Measurements from ENCODE around the gene DLGAP1. TPM values are rescaled to one million over a fixed set of nuclear protein-coding genes. Genes with fewer than 3 reads are reported as not detected.

The DLGAP1 gene
- total RNA-seq, 1 donor from 2014 or later: 105 TPM

DNA sequence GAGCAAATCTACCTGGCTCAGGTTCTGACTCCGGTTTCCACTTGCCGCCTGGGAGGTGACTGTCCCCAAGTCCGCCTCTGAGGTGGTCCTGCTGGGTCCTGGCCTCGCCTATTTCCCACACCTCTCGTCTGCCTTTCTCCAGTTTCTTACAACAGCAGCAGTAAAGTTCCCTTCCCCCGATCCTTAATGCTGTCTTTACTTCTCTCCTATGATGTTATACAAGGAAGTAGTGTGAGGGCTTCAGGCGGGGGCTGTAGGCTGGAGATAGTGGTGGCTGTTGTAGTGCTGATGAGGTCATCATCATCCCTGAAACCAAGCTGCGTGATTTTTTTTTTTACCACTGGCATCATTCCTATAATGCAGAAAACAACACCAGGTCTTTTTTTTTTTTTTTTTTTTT lies 986.3 kb downstream of the DLGAP1 start:
- DNase-seq (ENCODE audit: low spot score): no peak

GRCh38 chr18:3468066-3468705 lies 986.9 kb downstream of the DLGAP1 start:
- no peak for DNase-seq (ENCODE audit: low spot score)

DNA sequence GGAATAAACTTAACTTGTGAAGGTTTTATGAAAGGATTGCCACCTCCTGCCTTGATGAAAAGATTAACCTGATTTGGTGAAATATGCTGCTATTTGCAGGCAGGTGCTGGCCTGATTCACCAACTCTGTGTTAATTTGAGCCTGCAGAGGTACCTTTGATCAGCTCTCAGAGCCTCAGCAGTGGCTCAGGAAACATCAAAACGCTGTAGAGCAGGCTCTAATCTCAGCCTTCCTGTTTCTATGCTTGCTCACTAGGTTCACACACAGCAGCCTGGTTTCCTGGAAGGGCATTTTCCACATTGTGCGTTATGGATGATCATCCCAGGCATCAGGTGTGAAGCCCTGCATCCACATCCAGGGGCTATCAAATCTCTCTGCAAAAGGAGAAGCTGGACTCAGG lies 988.2 kb downstream of the DLGAP1 start:
- DNase-seq (ENCODE audit: low spot score): no peak

GRCh38 chr18:3466045-3466444 lies 989.1 kb downstream of the DLGAP1 start:
- DNase-seq (ENCODE audit: low spot score): no peak

GRCh38 chr18:3463051-3463450 lies 992.1 kb downstream of the DLGAP1 start:
- no peak for DNase-seq (ENCODE audit: low spot score)

GRCh38 chr18:3461704-3462103 lies 993.4 kb downstream of the DLGAP1 start:
- DNase-seq (ENCODE audit: low spot score): no peak

- no peak for DNase-seq (ENCODE audit: low spot score)
Measured at GRCh38 chr18:3460823-3461398, 994.2 kb downstream of the DLGAP1 start.

GRCh38 chr18:3458952-3459853 lies 995.9 kb downstream of the DLGAP1 start:
- no peak for DNase-seq (ENCODE audit: low spot score)

GRCh38 chr18:3458378-3458777 lies 996.7 kb downstream of the DLGAP1 start:
- no peak for DNase-seq (ENCODE audit: low spot score)

- DNase-seq (ENCODE audit: low spot score): no peak
Measured at GRCh38 chr18:3457261-3457724, 997.8 kb downstream of the DLGAP1 start.

- no peak for DNase-seq (ENCODE audit: low spot score)
Measured at GRCh38 chr18:3456686-3457069, 998.4 kb downstream of the DLGAP1 start.

GRCh38 chr18:3455907-3456685 lies 999.0 kb downstream of the DLGAP1 start:
- no peak for DNase-seq (ENCODE audit: low spot score)

DNA sequence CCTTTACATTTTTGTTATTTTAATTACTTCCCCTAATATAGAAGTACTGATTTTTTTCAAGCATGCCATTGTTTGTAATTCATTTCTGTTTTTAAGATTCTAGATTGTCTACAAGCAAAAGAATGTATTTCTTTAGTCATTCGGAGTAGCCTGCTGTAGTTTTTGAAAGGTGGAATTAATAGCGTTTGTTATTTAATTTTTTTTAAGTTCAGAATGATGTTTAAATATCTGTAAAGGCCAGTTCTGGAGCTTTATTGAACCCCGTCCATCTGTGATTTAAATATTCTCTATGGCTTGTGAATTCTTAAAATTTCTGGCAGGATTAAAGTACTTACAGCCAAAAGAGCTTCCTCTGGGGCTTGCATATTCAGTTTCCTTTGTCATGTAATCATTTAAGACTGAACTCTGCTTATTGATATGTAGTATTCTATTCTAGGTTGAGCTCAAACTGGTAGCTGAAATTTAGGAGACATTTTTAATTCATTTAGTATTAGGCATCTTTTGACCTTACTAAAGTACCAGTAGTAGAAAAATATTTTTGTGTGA lies 999.9 kb downstream of the DLGAP1 start:
- DNase-seq (ENCODE audit: low spot score): no peak

GRCh38 chr18:3454365-3455089 lies 1000.6 kb downstream of the DLGAP1 start:
- DNase-seq (ENCODE audit: low spot score): peak; percentile 48

GRCh38 chr18:3453540-3454364 lies 1001.4 kb downstream of the DLGAP1 start:
- DNase-seq (ENCODE audit: low spot score): peak; percentile 65

GRCh38 chr18:3452750-3453539 lies 1002.2 kb downstream of the DLGAP1 start:
- DNase-seq (ENCODE audit: low spot score): no peak

GRCh38 chr18:3451989-3452749 lies 1002.9 kb downstream of the DLGAP1 start:
- peak; percentile 63 for DNase-seq (ENCODE audit: low spot score)

Measured in mucosa of gallbladder (tissue), 1 donor.